Hepatocyte (in vitro differentiated cells): ENCODE results near the gene EDC3.

ENCODE experiments used
- CTCF ChIP-seq: fragments of 200-600 bp; sonication (generic); IDR thresholded peaks from 2 replicates; pipeline ENCODE4 v1.5.1; 2016; ENCODE audit warnings: antibody characterized with exemption, mild to moderate bottlenecking; ENCODE audit not compliant: poor library complexity
- EZH2 ChIP-seq: fragments of 200-600 bp; sonication (generic); IDR thresholded peaks from 2 replicates; pipeline ENCODE4 v1.6.1; 2016; ENCODE audit warnings: antibody characterized with exemption, mild to moderate bottlenecking, borderline replicate concordance
- EZH2phosphoT487 ChIP-seq: fragments of 200-600 bp; sonication (generic); IDR thresholded peaks from one replicate; pipeline ENCODE4 v1.6.1; 2018; ENCODE audit warnings: antibody characterized with exemption, mild to moderate bottlenecking, low read depth, moderate library complexity; ENCODE audit not compliant: unreplicated experiment, severe bottlenecking

GRCh38 chr15:74603026-74603788, 92.6 kb downstream of the EDC3 start:
- TF ChIP-seq CTCF (no peak), EZH2phosphoT487 (no peak), EZH2 (no peak)
